ENCODE data around the gene POU2F2. TPM values are rescaled to one million over a fixed set of nuclear protein-coding genes. Genes with fewer than 3 reads are reported as not detected.

The POU2F2 gene
- total RNA-seq, 1 donor from 2014 or later, result 0.65 TPM

GRCh38 chr19:42154471-42155323, 22.5 kb upstream of the POU2F2 start:
- DNase-seq (ENCODE audit: low spot score in 2 of 2, unreplicated experiment in 2 of 2), result no peak
- H3K4me1 Mint-ChIP-seq, result no peaks in the 10 kb centered on the region
- H3K27ac Mint-ChIP-seq, result no peak overlapping the region
- no peak overlapping the region for H3K4me3 Mint-ChIP-seq
- H3K27me3 Mint-ChIP-seq (ENCODE audit: low read depth), result peaks cover 81% of the 10 kb centered on the region
- no peaks in the 10 kb centered on the region for H3K9me3 Mint-ChIP-seq
- no peak for TF ChIP-seq CTCF (IDR thresholded peaks at IDR 0.05; ENCODE audit: unreplicated experiment)
- no peaks in the 10 kb centered on the region for H3K36me3 Mint-ChIP-seq

GRCh38 chr19:42153672-42154433, 21.6 kb upstream of the POU2F2 start:
- TF ChIP-seq CTCF (IDR thresholded peaks at IDR 0.05; ENCODE audit: unreplicated experiment), result no peak
- Mint-ChIP-seq H3K36me3 (no peaks in the 10 kb centered on the region), H3K4me1 (no peaks in the 10 kb centered on the region), H3K9me3 (no peaks in the 10 kb centered on the region), H3K4me3 (no peak overlapping the region), H3K27ac (no peak overlapping the region), H3K27me3 (ENCODE audit: low read depth) (peaks cover 81% of the 10 kb centered on the region)
- no peak for DNase-seq (ENCODE audit: low spot score in 2 of 2, unreplicated experiment in 2 of 2)

- no peaks in the 10 kb centered on the region for H3K9me3 Mint-ChIP-seq
- peaks cover 79% of the 10 kb centered on the region for H3K27me3 Mint-ChIP-seq (ENCODE audit: low read depth)
- no peak overlapping the region for H3K4me3 Mint-ChIP-seq
- DNase-seq (ENCODE audit: low spot score in 2 of 2, unreplicated experiment in 2 of 2), result no peak
- no peaks in the 10 kb centered on the region for H3K36me3 Mint-ChIP-seq
- H3K27ac Mint-ChIP-seq, result no peak overlapping the region
- H3K4me1 Mint-ChIP-seq, result no peaks in the 10 kb centered on the region
- TF ChIP-seq CTCF (IDR thresholded peaks at IDR 0.05; ENCODE audit: unreplicated experiment), result no peak
Measured at GRCh38 chr19:42152910-42153671, 20.8 kb upstream of the POU2F2 start.

GRCh38 chr19:42151782-42152684, 19.8 kb upstream of the POU2F2 start:
- Mint-ChIP-seq H3K4me3 (no peak overlapping the region), H3K27ac (no peak overlapping the region), H3K4me1 (no peaks in the 10 kb centered on the region), H3K27me3 (ENCODE audit: low read depth) (peaks cover 79% of the 10 kb centered on the region), H3K9me3 (no peaks in the 10 kb centered on the region), H3K36me3 (no peaks in the 10 kb centered on the region)
- no peak for DNase-seq (ENCODE audit: low spot score in 2 of 2, unreplicated experiment in 2 of 2)
- no peak for TF ChIP-seq CTCF (IDR thresholded peaks at IDR 0.05; ENCODE audit: unreplicated experiment)

GRCh38 chr19:42150911-42151361, 18.7 kb upstream of the POU2F2 start:
- DNase-seq (ENCODE audit: low spot score in 2 of 2, unreplicated experiment in 2 of 2), result no peak
- Mint-ChIP-seq H3K27ac (no peak overlapping the region), H3K9me3 (no peaks in the 10 kb centered on the region), H3K27me3 (ENCODE audit: low read depth) (peaks cover 79% of the 10 kb centered on the region), H3K4me1 (no peaks in the 10 kb centered on the region), H3K36me3 (no peaks in the 10 kb centered on the region), H3K4me3 (no peak overlapping the region)
- no peak for TF ChIP-seq CTCF (IDR thresholded peaks at IDR 0.05; ENCODE audit: unreplicated experiment)

Data from mesothelial cell of epicardium (in vitro differentiated cells).